GM18951 (cell line): ENCODE results near the gene CTCFL.

ENCODE experiments used
- POLR2A ChIP-seq: IDR thresholded peaks from 4 replicates; pipeline ENCODE4 v1.6.1; 2011; ENCODE audit warnings: mild to moderate bottlenecking; ENCODE audit not compliant: insufficient read length, insufficient read depth; ENCODE audit errors: extremely low read depth
- in situ Hi-C: fragments of 300-500 bp; cut with MboI; formaldehyde crosslinking; loops from one replicate; pipeline ENCODE4 v1.12.0; 2022; ENCODE audit warnings: low sequenced_read_pairs, mixed read lengths, inconsistent platforms; ENCODE audit not compliant: unreplicated experiment

The CTCFL gene

DNA sequence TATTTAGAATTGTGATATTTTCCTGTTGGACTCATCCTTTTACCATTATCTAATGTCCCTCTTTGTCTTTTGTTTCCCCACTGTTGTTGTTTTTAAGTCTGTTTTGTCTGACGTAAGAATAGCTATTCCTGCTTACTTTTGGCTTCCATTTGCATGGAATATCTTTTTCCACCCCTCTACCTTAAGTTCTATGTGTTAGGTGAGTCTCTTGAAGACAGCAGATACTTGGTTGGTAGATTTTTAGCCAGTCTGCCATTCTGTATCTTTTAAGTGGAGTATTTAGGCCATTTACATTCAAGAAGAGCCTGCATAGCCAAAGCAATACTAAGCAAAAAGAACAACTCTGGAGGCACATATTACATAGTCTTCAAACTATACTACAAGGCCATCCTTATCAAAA, 39.2 kb downstream of the CTCFL start:
- TF ChIP-seq POLR2A, result no peak
- in situ Hi-C loops, result no loop called here

DNA sequence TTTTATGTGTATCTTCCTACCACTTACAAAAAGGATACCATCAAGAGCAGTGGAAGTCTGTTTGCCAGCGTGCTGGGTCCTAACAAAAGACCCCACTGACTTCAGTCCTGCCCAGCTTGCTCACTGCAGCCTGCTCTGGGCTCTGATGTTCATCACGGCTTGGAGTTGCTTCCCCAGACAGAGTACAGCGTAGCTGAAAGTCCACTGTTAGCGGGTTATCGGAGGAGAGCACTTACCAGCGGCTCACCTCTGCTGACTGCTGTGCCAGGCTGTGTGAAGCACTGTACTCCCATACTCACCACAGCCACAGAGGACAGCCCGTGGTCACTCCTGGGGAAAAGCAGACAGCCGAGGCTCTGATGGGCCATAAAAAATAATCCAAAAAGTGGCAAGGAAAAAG, 40.2 kb downstream of the CTCFL start:
- in situ Hi-C loops, result loop anchor here (5.0 kb wide), 1 partner anchor 92 kb away; the partner anchor contains the start of gene RBM38
- no peak for TF ChIP-seq POLR2A

DNA sequence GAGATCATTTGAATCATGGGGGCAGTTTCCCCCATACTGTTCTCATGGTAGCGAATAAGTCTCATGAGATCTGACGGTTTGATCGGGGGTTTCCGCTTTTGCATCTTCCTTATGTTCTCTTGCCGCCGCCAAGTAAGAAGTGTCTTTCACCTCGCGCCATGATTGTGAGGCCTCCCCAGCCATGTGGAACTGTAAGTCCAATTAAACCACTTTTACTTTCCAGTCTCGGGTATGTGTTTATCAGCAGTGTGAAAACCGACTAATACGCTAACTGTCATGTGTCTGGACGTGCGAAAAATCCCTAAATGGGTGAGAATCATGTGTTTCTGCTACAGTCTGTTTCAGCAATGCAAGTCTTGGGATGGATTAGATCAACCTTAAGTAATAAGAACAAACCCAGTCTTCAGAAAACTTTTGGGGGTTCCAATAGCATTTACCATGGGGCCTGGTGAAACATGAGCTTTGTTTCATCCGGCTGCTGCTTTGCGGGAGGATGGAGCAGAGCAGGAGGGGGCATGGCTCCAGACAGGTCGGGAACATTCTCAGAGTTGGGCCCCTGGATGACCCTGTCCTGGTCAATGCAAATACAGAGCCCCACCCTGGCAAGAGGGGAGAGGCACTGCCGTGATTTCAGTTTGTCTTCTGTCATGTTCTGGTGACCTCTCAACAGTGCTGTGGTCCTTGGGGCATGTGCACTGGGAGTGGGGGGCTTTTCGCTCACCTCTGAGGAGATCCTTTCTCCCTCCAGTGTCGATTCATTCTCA, 41.5 kb downstream of the CTCFL start:
- in situ Hi-C loops, result loop anchor here (5.0 kb wide), 1 partner anchor 91 kb away; the partner anchor contains the start of gene RBM38
- no peak for TF ChIP-seq POLR2A

DNA sequence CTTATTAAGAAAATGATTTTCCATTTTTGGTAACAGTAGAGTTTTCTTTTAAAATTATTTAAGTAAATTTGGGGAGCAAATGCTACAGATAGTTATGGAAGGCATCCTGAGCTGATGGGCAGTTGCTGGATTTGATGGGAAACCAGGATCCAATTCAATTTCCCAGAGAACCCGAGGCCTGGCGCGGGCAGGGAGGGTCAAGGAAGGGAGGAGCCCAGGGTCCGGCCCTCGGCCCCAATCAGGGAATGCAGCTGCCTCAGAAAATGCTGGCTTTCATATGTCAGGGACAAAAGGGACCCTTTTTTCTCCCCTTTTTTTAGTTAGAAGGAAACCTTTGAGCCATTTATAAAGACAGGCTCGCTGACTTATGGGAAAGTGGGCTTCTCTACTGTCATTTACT, 42.1 kb downstream of the CTCFL start:
- in situ Hi-C loops, result loop anchor here (5.0 kb wide), 1 partner anchor 90 kb away; the partner anchor contains the start of gene RBM38

DNA sequence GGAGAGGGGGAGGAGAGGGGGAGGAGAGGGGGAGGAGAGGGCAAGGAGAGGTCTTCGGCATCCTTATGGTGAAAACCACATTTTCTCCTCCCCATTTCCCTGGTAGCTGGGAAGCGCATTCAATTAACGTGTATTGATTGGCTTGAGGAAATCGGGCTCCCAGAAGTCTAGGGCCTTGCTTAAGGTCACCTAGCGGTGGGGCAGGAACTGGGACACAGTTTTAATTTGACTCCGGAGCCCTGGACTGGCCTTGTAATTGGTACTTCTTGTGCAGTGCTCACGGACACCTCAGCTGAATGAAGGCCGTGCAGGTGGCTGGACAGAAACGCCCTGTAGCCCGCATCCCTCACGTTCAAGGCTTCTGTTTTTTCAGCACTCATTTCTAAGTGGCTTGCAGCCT, 42.8 kb downstream of the CTCFL start:
- in situ Hi-C loops, result loop anchor here (5.0 kb wide), 1 partner anchor 90 kb away; the partner anchor contains the start of gene RBM38
- TF ChIP-seq POLR2A, result no peak

More for the DNA sequence above, 42.1 kb downstream of the CTCFL start:
- no peak for TF ChIP-seq POLR2A

DNA sequence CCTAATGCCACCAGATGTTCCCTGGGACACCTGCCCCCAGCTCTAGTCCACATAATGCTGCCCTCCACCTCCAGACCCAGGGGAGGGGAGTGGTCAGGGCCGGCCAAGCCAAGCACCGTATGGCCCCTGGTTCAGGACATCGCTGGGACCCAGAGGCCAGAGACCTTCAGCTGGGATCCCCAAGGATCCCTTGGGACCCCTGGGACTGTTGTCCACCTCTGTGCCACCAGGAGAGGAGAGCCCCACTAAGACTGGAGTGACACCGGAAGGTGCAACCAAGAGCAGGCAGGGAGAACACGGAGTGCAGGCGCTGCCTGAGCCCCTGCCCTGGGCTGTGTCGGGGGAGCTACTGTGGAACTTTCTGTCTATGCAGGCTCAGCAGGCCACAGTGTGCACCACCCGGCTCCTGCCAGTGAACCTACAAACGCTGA, 43.6 kb downstream of the CTCFL start:
- TF ChIP-seq POLR2A, result peak; percentile 33
- in situ Hi-C loops, result loop anchor here (5.0 kb wide), 1 partner anchor 89 kb away; the partner anchor contains the start of gene RBM38

DNA sequence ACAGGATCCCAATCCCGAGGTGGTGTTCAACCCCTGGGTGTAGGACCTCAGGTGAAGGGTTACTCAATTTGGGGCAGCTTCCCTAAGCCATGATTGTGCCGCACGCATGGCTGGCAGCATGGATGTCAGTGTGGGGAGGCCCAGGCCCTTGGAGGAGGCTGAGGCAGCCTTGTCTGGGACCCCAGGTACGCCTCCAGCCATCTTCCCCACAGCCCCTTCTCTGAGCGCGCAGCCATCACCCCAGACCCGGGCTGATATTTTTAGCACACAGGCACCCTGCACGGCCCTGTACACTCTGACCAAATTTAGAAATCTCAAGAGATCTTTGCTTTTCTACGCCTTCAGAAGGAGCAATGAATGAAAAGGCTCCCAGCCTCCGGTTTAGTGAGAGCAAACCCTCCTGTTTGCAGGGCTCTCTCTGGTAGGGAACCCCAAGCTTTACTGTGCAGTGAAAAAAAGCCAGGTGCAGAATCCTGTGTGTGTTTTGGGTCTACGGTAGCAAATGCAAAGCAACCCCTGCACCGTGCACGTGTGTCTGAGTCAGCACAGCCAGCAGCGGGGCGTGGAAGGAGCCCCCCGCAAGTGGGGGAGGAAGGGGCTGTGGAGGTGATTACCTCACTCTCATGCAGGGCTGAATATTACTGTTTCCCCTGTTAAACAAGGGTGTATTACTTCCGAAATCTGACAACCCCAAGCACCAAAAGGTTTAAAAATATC, 44.3 kb downstream of the CTCFL start:
- in situ Hi-C loops, result loop anchor here (5.0 kb wide), 1 partner anchor 88 kb away; the partner anchor contains the start of gene RBM38

DNA sequence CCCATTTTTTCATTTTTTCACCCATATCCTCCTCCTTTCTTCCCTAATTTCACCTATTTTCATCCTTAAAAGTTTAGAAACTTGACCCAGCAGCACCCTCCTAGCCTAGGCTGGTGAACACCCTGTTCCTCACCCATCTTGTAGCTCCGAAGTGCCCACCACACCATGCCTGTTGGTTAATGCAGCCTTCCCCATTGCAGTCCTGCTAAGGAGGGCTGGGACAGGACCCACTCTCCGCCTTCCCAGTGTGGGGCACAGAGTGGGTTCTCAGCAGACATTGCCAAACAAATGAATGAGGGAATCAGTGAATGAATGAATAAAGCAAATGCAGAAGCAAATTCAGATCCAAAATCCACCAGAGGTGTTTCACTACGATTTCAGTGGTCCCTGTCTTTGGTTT, 45.7 kb downstream of the CTCFL start:
- in situ Hi-C loops, result no loop called here
- TF ChIP-seq POLR2A, result no peak

More for the DNA sequence above, 44.3 kb downstream of the CTCFL start:
- no peak for TF ChIP-seq POLR2A

DNA sequence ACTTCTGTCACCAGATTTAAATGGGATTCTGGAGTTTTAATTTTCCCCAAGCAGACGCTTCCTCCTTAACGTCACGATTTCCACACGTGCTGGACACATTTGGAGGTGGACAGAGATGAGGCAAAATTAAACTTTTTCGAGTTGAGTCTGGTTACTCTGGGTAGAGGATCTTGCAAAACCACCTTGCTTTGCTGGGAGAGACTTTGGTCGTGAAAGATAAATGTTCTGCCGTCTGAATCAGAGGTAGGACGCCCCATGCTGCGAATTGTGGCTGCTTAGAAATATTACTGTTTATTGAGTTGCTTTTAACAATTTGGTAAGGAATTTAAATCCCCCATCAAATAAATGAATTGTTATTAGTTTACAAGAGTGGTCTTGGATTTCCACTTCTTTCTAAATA, 46.8 kb downstream of the CTCFL start:
- in situ Hi-C loops, result no loop called here
- TF ChIP-seq POLR2A, result no peak

DNA sequence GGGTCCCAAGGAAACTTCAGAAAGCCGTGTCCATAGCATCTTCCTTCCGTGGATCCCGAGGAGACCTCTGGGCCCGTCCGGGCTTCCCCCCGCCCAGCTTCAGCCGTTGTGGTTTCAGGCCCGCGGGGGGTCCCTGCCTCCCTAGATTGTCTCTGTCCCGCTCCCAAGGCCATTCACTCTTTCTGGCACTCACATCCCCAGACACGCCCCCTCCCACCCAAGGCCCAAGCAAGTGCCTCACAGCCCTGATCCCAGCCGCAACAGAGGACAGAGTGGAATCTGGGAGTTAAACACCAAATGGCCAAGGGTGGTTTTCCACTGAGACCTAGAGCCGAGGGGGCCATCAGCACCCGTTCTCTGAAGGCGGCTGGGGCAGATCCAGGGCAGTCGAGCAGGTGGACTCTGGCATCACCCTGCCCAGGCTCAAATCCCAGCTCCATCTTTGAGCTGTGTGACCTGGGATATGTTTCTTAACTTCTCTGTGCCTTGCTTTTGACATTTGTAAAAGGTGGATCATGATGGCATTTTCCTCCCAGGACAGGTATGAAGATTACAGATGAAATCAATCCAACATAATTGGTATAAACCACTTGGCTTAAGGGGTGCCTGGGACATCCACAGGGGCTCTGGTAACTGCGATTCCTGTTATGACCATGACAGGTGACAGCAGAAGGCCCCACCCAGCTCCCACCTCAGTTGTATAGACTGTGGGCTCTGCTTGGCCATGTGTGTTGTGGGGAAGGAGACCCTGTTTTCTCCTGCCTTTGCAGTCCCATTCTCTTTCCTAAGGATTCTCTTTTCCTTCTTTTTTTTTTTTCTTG, 48.1 kb downstream of the CTCFL start:
- in situ Hi-C loops, result no loop called here
- no peak for TF ChIP-seq POLR2A

DNA sequence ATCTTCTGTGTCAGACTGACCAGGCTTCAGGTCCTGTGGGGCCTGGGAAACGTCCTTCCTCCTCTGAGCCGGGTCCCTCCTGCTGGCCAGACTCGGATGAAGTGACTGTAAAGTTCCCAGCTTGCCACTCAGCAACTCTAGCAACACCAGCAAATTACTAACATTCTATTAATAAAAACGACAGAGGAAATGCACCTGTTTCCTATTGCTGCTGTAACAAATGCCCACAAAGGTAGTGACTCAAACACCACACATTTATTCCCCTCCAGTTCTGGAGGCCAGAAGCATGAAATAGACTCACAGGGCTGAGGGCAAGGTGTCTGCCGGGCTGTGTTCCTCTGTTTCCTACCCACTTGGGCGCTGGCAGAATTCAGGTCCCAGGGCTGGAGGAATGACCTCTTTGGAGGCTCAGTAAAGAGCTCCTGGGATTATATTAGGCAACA, 48.8 kb downstream of the CTCFL start:
- in situ Hi-C loops, result no loop called here
- no peak for TF ChIP-seq POLR2A

DNA sequence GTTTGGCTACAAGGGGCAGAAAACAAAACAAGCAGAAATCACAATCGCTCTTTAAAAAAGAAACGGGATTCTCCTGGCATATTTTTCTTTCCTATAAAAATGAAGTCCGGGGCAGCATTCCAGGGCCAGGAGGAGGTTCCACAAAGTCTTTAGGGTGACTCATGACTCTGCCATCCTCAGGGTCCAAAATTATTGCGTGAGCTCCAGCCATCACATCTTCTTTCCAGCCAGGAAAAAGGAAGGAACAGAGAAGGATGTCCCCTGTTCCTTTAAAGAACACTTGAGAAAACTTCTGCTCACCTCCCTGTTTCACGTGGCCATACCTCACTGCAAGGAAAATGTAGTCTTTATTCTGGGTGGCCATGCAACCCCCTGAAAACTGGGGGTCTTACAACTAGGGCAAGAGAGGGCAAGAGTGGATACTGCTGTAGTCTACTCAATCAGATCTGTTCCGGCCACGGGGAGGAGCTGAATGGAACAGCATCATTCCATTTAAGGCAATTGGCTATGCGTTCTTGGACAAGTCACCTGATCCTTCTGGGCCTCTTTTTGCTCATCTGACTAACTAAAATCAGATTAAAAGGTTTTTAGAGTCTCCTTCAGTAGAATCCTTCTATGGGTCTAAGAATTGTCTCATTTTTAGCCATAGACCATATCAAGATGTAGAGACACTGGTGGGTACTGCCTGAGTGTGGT, 49.4 kb downstream of the CTCFL start:
- in situ Hi-C loops, result no loop called here
- no peak for TF ChIP-seq POLR2A
